Right lobe of liver (tissue), 4 donors: ENCODE measurements around the gene LENG8.
"Not testable (repeated sequence)": the region's sequence is repeated elsewhere in the genome, so short reads cannot be mapped to it uniquely, and the experiment has no call there.

Experiments
- POLR2A ChIP-seq: fragments of 450-650 bp; IDR thresholded peaks from one replicate; pipeline ENCODE4 v1.6.1; 2017; ENCODE audit warnings: antibody characterized with exemption, mild to moderate bottlenecking
- TF ChIP-seq, protein P1 (sequence below), 4 donors: fragments of 200-600 bp in 3 of 4; fragments of 450-650 bp in 1 of 4; IDR thresholded peaks; one replicate each; pipeline versions ENCODE4 v1.5.1 to v1.8.0; 2016 to 2022; ENCODE audit warnings: antibody characterized with exemption in 4 of 4, mild to moderate bottlenecking in 2 of 4
- donor health status: DM: no; HTN: no; CAD: no.
- donor health status: DM: no; HTN: no; CAD: no.
- donor health status: DM: no; HTN: yes; CAD: no.

DNA sequence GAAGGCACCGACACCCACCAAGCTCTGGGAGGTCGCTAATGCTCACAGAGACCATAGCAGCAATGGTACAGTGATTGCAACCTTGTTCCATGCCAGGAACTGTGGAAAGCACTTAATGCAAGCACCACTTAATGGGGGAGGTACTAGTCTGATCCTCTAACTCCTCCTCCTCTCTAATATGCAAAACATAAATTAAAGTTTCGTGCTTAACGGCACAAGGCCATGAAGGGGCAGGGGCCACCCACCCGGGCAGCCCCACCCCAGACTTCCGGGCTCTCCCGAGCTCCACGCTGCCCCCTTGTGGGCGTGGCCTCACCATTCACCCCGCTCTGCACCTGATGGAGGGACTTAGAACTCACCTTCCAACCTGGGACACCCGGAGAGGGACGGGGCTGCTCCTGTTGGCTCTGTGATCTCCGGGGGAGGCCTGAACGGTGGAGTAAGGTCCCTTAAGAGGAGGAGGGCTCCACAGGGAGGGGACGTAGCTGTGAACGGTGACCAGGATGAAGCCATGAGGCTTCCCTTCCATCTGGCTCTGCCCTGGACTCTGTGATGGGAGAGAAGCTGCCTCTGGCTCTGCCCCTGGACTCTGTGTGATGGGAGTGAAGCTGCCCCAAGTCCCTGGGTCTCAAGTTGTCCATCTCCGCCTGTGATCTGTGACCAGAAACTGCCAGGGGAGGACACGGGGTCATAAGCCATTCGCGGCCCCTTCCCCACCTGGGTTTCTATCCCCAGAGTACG, 60.4 kb downstream of the LENG8 start:
- TF ChIP-seq POLR2A: not testable (repeated sequence)
- TF ChIP-seq, protein P1, sequence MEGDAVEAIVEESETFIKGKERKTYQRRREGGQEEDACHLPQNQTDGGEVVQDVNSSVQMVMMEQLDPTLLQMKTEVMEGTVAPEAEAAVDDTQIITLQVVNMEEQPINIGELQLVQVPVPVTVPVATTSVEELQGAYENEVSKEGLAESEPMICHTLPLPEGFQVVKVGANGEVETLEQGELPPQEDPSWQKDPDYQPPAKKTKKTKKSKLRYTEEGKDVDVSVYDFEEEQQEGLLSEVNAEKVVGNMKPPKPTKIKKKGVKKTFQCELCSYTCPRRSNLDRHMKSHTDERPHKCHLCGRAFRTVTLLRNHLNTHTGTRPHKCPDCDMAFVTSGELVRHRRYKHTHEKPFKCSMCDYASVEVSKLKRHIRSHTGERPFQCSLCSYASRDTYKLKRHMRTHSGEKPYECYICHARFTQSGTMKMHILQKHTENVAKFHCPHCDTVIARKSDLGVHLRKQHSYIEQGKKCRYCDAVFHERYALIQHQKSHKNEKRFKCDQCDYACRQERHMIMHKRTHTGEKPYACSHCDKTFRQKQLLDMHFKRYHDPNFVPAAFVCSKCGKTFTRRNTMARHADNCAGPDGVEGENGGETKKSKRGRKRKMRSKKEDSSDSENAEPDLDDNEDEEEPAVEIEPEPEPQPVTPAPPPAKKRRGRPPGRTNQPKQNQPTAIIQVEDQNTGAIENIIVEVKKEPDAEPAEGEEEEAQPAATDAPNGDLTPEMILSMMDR (IDR thresholded peaks at IDR 0.05): not testable (repeated sequence)
